HepG2 (cell line): ENCODE data around the gene C5orf24. TPM values are rescaled to one million over a fixed set of nuclear protein-coding genes. Genes with fewer than 3 reads are reported as not detected.

Experiments used
- ASH2L ChIP-seq: fragments of 300-600, 200-600 bp; sonication (generic); IDR thresholded peaks from 2 replicates; pipeline ENCODE4 v1.7.0; 2017; ENCODE audit warnings: low read depth, mild to moderate bottlenecking, moderate library complexity, mixed read lengths, low read length; ENCODE audit not compliant: insufficient read length
- DDIT3 ChIP-seq: sonication (generic); formaldehyde crosslinking; IDR thresholded peaks from 2 replicates; pipeline ENCODE4 v1.4.0; 2020; ENCODE audit warnings: mild to moderate bottlenecking, missing genetic modification reagents
- E2F1 ChIP-seq: sonication (generic); formaldehyde crosslinking; IDR thresholded peaks from 2 replicates; pipeline ENCODE4 v1.5.0; 2020; ENCODE audit warnings: missing genetic modification reagents
- RARG ChIP-seq: sonication (generic); formaldehyde crosslinking; IDR thresholded peaks from 2 replicates; pipeline ENCODE4 v1.4.0; 2020; ENCODE audit warnings: low read depth, mild to moderate bottlenecking, missing genetic modification reagents
- THAP7 ChIP-seq: sonication (generic); formaldehyde crosslinking; IDR thresholded peaks from 2 replicates; pipeline ENCODE4 v1.8.1; 2023; ENCODE audit warnings: mild to moderate bottlenecking, missing genetic modification reagents
- TRAFD1 ChIP-seq: sonication (generic); formaldehyde crosslinking; IDR thresholded peaks from 2 replicates; pipeline ENCODE4 v1.5.1; 2020; ENCODE audit warnings: missing genetic modification reagents, mild to moderate bottlenecking, borderline replicate concordance
- ZBED4 ChIP-seq: sonication (generic); formaldehyde crosslinking; IDR thresholded peaks from 2 replicates; pipeline ENCODE4 v1.4.0; 2020; ENCODE audit warnings: missing genetic modification reagents, borderline replicate concordance
- ZNF670 ChIP-seq: sonication (generic); formaldehyde crosslinking; IDR thresholded peaks from 2 replicates; pipeline ENCODE4 v1.8.0; 2022; ENCODE audit warnings: mild to moderate bottlenecking, missing genetic modification reagents, borderline replicate concordance
- ZNF709 ChIP-seq: sonication (generic); formaldehyde crosslinking; IDR thresholded peaks from 2 replicates; pipeline ENCODE4 v1.5.0; 2020; ENCODE audit warnings: mild to moderate bottlenecking, missing genetic modification reagents
- polyA plus RNA-seq, 8 experiments: library from polyadenylated mRNA; depleted of rRNA in 3 of 8; stranded (reverse) in 7 of 8; unstranded in 1 of 8; fragments of >200 nt; fragmentation: Illumina TruSeq in 4 of 8; extraction: Trizol in 4 of 8; gene quantifications; 2 replicates each; pipeline versions ENCODE4 v1.2.1 to v1.2.3, GENCODE V29; 2011 to 2016; ENCODE audit warnings: low read depth in 4 of 8, missing spikeins in 1 of 8, mixed read lengths in 1 of 8; ENCODE audit not compliant: insufficient read depth in 1 of 8
- total RNA-seq, 5 experiments: library from RNA; depleted of rRNA; stranded (reverse); fragments of >200 nt; fragmentation: Illumina TruSeq; extraction: Trizol; gene quantifications; 2 replicates each; pipeline ENCODE4 v1.2.3, GENCODE V29; 2016; ENCODE audit warnings: low read depth in 1 of 5

The C5orf24 gene
- total and polyA plus RNA-seq, 2 of the 13 experiments (the other 11 are each of a cell fraction or from before 2014, with no cell fraction given), result 34.6 to 41.5 TPM

GRCh38 chr5:134904610-134905245, 59.0 kb downstream of the C5orf24 start, which contains the start of gene PCBD2 (continued):
- TF ChIP-seq TRAFD1 (CRISPR knock-in tag), result no peak
- peak; percentile 43; the same call in 1 of the 2 replicates for TF ChIP-seq ZNF670 (CRISPR knock-in tag)
- peak; percentile 49 for TF ChIP-seq ZNF709 (CRISPR knock-in tag)
- no peak for TF ChIP-seq THAP7 (CRISPR knock-in tag)
- TF ChIP-seq DDIT3 (CRISPR knock-in tag), result no peak
- no peak for TF ChIP-seq RARG (CRISPR knock-in tag)
- peak; percentile 58 for TF ChIP-seq E2F1 (CRISPR knock-in tag)
- TF ChIP-seq ASH2L, result peak; percentile 78
- TF ChIP-seq ZBED4 (CRISPR knock-in tag), result peak; percentile 64; the same call in 1 of the 2 replicates
